ENCODE data around the gene PHLDB3.
"Not testable (repeated sequence)": the region's sequence is repeated elsewhere in the genome, so short reads cannot be mapped to it uniquely, and the experiment has no call there.

Gene PHLDB3

DNA sequence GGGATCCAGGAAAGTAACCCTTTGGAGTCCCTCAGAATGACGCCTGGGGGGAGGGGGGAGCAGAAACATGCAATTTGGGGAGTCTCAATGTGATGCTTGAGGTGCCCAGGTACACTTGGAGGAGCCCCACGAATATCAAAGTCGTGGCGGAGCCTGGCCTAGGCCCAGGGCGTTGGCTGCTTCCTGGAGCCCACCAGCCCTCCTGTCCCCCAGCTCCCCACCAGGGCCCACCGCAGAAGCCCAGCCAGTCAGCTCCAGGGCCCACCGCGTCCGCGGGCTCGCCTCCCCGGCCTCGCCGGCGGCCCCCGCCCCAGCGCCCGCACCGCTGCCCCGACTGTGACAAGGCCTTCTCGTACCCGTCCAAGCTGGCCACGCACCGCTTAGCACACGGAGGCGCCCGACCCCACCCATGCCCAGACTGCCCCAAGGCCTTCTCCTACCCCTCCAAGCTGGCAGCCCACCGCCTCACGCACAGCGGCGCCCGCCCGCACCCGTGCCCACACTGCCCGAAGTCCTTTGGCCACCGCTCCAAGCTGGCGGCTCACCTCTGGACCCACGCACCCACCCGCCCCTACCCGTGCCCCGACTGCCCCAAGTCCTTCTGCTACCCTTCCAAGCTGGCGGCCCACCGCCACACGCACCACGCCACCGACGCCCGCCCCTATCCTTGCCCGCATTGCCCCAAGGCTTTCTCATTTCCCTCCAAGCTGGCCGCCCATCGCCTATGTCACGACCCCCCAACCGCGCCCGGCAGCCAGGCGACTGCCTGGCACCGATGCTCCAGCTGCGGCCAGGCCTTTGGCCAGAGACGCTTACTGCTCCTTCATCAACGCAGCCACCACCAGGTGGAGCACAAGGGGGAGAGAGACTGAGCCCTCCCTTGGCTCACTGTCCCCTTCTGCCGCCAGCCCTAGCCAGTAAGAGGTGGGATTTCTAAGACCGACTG, 30.5 kb upstream of the PHLDB3 start:
- DNase-seq, result peak; percentile 46
- Mint-ChIP-seq H3K27me3 (no peaks in the 10 kb centered on the region), H3K27ac (peak overlapping the region; percentile 19), H3K36me3 (peaks cover 33% of the 10 kb centered on the region), H3K4me1 (peaks cover 25% of the 10 kb centered on the region), H3K9me3 (peaks cover 10% of the 10 kb centered on the region), H3K4me3 (peak overlapping the region; percentile 39)
- CTCF ChIA-PET, result interaction anchor here (0.9 to 4.1 kb wide), 8 partner anchors 10 to 133 kb away, joined by 3 to 29 read pairs (median 4); partner anchors contain the start of genes IRGQ and ZNF576

GRCh38 chr19:43534305-43534815, 29.8 kb upstream of the PHLDB3 start:
- H3K27ac Mint-ChIP-seq, result peak overlapping the region; percentile 98
- H3K4me1 Mint-ChIP-seq, result peaks cover 25% of the 10 kb centered on the region
- CTCF ChIA-PET, result interaction anchor here (1.0 to 4.1 kb wide), 6 partner anchors 15 to 134 kb away, joined by 3 to 29 read pairs (median 4); partner anchors contain the start of genes IRGQ and ZNF576
- H3K36me3 Mint-ChIP-seq, result peaks cover 26% of the 10 kb centered on the region
- no peaks in the 10 kb centered on the region for H3K27me3 Mint-ChIP-seq
- peaks cover 9% of the 10 kb centered on the region for H3K9me3 Mint-ChIP-seq
- no peak for DNase-seq
- peak overlapping the region; percentile 93 for H3K4me3 Mint-ChIP-seq

DNA sequence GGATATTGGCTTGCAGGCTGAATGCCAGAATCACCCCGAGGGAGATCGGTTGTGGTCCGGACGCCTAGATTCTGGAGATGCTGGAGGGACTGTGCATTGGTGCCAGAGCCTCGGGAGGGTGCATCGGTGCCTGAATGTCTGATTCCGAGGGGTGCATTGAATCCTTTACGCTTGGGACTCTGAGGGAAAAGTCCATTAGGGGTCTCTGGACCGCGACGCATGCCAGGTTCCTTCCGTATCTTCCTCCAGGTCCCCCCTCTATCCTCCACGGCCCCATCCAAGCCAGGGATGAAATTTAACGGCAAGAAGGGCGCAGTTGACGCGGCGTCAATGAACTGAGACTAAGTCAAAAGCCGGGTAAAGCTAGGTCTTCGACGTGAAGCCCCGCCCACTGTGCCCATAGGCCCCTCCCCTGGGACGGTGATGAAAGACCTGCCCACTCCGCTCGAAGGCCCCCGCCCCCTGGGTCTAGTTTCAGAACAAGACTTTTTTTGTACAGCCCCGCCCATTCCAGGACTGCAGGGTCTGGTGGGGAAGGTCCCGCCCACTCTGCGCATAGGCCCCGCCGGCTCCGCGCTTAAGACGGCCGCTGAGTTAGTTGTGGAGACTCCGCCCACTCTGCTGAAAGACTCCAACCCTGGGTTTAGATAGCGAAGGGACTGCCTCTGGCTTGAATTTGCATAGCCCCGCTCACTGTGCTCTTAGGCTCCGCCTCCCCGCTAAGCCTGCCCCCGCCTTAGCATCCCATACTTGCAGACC, 29.2 kb upstream of the PHLDB3 start:
- Mint-ChIP-seq H3K27ac (peak overlapping the region; percentile 98), H3K9me3 (peaks cover 4% of the 10 kb centered on the region), H3K4me3 (peak overlapping the region; percentile 93), H3K27me3 (no peaks in the 10 kb centered on the region), H3K4me1 (peaks cover 25% of the 10 kb centered on the region), H3K36me3 (peaks cover 19% of the 10 kb centered on the region)
- CTCF ChIA-PET, result interaction anchor here (1.0 to 4.1 kb wide), 7 partner anchors 14 to 135 kb away, joined by 3 to 21 read pairs (median 4); no protein-coding TSS in a partner anchor
- peak; percentile 96 for DNase-seq

DNA sequence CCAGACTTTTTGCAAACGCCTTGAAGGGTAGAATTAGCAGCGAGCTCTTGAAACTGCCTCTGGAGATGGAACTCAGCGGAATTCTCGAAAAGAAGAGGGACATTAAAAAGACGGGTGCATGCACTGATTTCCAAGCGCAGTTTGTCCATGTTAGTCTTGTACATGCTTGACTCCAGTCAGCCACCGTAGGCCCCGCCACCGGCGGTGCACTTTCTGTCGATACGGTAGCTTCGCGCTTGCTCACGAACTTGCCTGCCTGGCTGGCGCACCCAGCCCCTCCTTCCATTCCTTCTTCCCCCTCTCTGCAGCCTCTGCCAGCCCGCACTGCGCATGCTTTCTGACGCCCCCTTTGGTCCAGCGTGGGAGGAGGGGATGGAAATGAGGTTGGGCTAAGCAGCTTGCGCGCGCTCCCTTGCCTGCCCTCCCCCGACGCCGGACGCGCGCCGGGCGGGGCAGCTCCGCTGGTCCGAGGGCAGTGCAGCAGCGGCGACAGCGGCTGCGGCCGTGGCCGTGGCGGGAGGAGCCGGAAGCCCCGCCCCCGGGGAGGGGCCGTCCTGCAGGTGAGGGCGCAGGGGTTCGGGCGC, 28.5 kb upstream of the PHLDB3 start, which contains the start of gene ZNF575:
ZNF575 (plus strand) TSS at position 227 of the 584 bp plus-strand sequence. CDS start 1,235 bp downstream, outside the sequence.
- H3K36me3 Mint-ChIP-seq, result peaks cover 13% of the 10 kb centered on the region
- CTCF ChIA-PET, result interaction anchor here (0.7 to 4.1 kb wide), 8 partner anchors 14 to 174 kb away, joined by 3 to 21 read pairs (median 4); no protein-coding TSS in a partner anchor
- H3K4me3 Mint-ChIP-seq, result peak within 1 kb of the TSS; percentile 93
- peak within 1 kb of the TSS; percentile 98 for H3K27ac Mint-ChIP-seq
- no peaks in the 10 kb centered on the region for H3K9me3 Mint-ChIP-seq
- DNase-seq, result peak; percentile 90
- no peaks in the 10 kb centered on the region for H3K27me3 Mint-ChIP-seq
- H3K4me1 Mint-ChIP-seq, result peaks cover 27% of the 10 kb centered on the region

DNA sequence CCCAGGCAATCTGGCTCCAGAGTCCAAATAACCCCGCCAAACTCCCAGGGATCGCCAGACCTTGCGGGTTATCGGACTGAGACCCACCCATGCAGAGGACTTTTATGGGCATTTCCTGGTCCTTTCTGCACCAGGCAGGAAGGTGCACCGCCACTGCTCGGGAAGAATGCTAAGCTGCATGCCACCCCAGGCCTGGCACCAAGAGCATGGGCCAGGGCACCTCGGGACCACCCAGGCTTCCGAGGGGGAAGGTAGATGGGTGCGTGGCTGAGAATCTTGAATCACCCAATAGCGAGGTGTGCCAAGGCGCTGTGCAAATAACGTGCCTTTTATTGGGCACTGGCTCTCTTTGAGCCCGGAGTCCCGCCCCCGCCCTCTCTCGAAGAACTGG, 28.0 kb upstream of the PHLDB3 start:
- CTCF ChIA-PET, result interaction anchor here (0.7 to 4.1 kb wide), 7 partner anchors 13 to 173 kb away, joined by 3 to 21 read pairs (median 5); no protein-coding TSS in a partner anchor
- Mint-ChIP-seq H3K9me3 (no peaks in the 10 kb centered on the region), H3K4me3 (peak overlapping the region; percentile 93), H3K4me1 (peaks cover 31% of the 10 kb centered on the region), H3K36me3 (peaks cover 11% of the 10 kb centered on the region), H3K27ac (peak overlapping the region; percentile 97), H3K27me3 (no peaks in the 10 kb centered on the region)
- DNase-seq, result peak; percentile 80

DNA sequence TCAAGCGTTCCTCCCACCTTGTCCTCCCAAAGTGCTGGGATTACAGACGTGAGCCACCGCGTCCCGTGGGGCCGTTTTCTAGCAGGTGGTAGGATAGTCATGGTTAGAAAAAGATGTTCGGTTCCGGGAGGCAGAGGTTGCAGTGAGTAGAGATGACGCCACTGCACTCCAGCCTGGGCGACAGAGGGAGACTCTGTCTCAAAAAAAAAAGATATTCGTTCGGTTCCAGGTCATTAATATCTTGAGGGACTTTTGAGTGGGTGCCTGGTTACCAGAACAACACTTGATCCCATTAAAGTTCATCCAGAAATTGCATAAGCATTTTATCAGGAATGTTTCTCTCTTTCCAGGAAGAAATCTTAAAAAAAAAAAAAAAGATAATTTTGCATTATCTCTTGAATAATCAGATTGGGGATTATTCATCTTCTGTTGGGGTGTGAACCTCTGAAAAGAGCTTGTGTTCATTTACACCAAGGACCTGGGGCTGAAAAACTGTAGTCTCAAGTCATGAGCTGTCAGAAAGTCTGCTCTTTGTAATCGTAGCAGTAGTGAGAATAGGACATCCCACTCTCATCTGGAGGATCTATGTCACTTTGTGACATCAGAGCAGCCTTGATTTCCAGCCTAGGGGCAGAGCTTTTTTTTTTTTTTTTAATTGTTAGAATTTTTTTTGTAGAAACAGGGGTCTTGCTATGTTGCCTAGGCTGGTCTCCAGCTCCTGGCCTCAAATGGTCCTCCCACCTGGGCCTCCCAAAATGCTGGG, 23.5 kb upstream of the PHLDB3 start:
- peaks cover 38% of the 10 kb centered on the region for H3K4me1 Mint-ChIP-seq
- H3K27me3 Mint-ChIP-seq, result no peaks in the 10 kb centered on the region
- CTCF ChIA-PET, result interaction anchor here (1.1 to 4.6 kb wide), 3 partner anchors 8 to 66 kb away, joined by 5 to 15 read pairs (median 10); no protein-coding TSS in a partner anchor
- peaks cover 3% of the 10 kb centered on the region for H3K36me3 Mint-ChIP-seq
- H3K9me3 Mint-ChIP-seq, result no peaks in the 10 kb centered on the region
- no peak for DNase-seq
- peak overlapping the region; percentile 49 for H3K27ac Mint-ChIP-seq
- H3K4me3 Mint-ChIP-seq, result peak overlapping the region; percentile 50

- Mint-ChIP-seq H3K9me3 (no peaks in the 10 kb centered on the region), H3K4me3 (peak within 1 kb of the TSS; percentile 96), H3K27me3 (no peaks in the 10 kb centered on the region), H3K36me3 (peaks cover 8% of the 10 kb centered on the region), H3K4me1 (peaks cover 34% of the 10 kb centered on the region), H3K27ac (peak within 1 kb of the TSS; percentile 89)
- DNase-seq, result peak; percentile 90
- CTCF ChIA-PET, result interaction anchor here (2.0 to 4.6 kb wide), 3 partner anchors 7 to 68 kb away, joined by 10 to 20 read pairs (median 15); partner anchors contain the start of genes IRGQ and ZNF576
Measured at GRCh38 chr19:43526884-43527859, 22.6 kb upstream of the PHLDB3 start, which contains the start of gene ETHE1. Gene ETHE1 (minus strand): TSS chr19:43527201. CDS start chr19:43527177, 24 bp downstream.

DNA sequence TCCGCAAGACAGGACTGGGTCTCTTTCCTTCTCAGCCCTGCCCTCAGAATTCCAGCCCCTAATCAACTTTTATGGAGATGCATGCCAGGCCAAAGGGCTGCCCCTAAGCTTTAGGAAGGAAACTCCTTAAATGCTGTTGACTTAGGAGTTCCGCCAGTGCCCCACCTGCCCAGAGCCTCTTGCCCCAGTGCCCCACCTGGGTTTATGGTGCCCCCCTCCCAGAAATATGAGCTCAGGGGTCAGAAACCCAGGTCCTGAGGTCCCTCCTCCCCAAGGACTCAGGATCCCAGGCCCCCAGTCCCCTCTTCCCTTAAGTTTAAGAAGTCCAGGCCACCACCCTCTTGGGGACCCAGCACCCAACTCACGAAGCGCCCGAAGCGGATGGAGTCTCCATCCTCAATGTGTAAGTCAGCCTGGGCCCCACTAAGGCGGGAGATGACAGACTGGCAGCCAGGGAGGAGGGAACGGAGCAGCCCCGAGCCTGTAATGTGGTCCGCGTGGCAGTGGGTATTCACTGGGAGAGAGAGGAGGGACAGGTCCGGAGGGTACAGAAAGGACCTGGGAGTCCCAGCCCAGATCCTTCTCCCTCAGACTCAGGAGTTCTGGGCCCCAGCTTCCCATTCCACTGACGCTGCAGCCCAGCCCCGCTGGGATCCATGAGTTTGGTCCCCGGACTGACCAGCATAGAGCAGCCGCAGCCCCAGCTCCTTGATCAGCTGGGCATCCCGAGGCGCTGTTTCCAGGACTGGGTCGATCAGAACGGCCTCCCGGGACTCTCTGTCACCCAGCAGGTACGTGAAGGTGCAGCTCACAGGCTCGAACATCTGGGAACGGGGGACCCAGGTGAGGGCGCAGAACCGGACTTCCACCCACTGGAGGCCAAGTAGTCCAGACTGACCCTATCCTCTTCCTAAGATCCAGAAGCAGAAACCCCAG, 21.6 kb upstream of the PHLDB3 start:
- Mint-ChIP-seq H3K27me3 (no peaks in the 10 kb centered on the region), H3K9me3 (no peaks in the 10 kb centered on the region), H3K27ac (peak overlapping the region; percentile 72), H3K4me1 (peaks cover 30% of the 10 kb centered on the region), H3K36me3 (peaks cover 12% of the 10 kb centered on the region), H3K4me3 (peak overlapping the region; percentile 96)
- CTCF ChIA-PET, result interaction anchor here (0.8 to 4.6 kb wide), 9 partner anchors 10 to 210 kb away, joined by 3 to 20 read pairs (median 11); partner anchors contain the start of genes IRGQ and ZNF576
- DNase-seq, result peak; percentile 54

- CTCF ChIA-PET, result interaction anchor here (0.8 to 4.6 kb wide), 11 partner anchors 11 to 211 kb away, joined by 3 to 20 read pairs (median 4); partner anchors contain the start of genes IRGQ and ZNF576
- peaks cover 12% of the 10 kb centered on the region for H3K36me3 Mint-ChIP-seq
- peak; percentile 63 for DNase-seq
Measured at GRCh38 chr19:43524922-43525835, 20.6 kb upstream of the PHLDB3 start.

GRCh38 chr19:43523696-43524095, 19.1 kb upstream of the PHLDB3 start:
- not testable (repeated sequence) for DNase-seq, H3K27me3 Mint-ChIP-seq, H3K27ac Mint-ChIP-seq, H3K4me3 Mint-ChIP-seq, H3K9me3 Mint-ChIP-seq
- Mint-ChIP-seq H3K36me3 (peaks cover 16% of the 10 kb centered on the region), H3K4me1 (peaks cover 35% of the 10 kb centered on the region)
- CTCF ChIA-PET, result interaction anchor here (4.2 to 6.7 kb wide), 2 partner anchors 72 to 77 kb away, joined by 20 to 194 read pairs; partner anchors contain the start of genes IRGQ and ZNF576

More at GRCh38 chr19:43524922-43525835, 20.6 kb upstream of the PHLDB3 start:
- peaks cover 30% of the 10 kb centered on the region for H3K4me1 Mint-ChIP-seq
- no peaks in the 10 kb centered on the region for H3K27me3 Mint-ChIP-seq
- peak overlapping the region; percentile 96 for H3K4me3 Mint-ChIP-seq
- H3K9me3 Mint-ChIP-seq, result no peaks in the 10 kb centered on the region
- peak overlapping the region; percentile 72 for H3K27ac Mint-ChIP-seq

Measured in activated naive CD4-positive, alpha-beta T cell treated with anti-CD3 and anti-CD28 coated beads, Interleukin-2, amount 10 ng/mL, durations not matched to agents 7 days and 5 days (primary cell).